ENCODE results near the gene ZNF174.

ZNF174 gene

DNA sequence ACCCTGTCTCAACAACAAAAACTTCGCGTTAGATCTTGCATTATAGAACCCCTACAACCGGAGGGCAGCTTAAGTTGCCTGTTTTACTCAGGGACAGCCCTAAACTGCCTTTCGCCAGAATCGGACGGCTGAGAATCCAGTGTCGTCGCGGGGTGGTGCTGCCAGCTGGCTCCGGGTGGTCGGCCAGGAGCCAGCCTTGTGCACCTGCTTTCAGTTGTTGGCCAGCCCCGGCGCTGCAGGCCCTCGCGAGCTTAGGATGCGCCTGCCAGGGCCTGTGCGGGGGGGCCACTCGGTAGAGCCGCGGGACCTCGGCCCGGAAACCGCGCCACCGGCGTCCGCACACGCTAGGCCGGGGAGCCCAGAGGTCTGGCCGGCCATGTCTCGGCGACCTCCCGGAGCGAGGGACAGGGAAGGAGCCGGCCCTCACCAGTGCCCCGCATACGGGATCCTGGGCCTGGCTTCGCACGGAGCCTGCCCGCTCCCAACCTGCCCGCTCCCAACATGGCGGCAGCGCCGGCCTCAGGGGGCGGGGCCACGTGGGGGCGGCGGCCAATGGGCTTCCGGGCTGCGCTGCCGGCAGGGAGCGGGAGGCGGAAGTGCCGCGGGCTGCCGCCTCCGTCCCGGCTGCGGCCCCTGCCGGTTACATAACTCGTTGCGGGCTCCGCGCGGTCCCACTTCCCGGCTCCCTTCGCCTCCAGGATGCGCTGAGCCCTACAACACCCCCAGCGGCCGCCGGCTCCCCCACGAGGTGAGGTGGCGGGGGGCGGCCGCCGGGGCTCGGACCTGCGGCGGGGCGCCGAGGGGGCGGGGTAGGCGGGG, 56.6 kb downstream of the ZNF174 start:
- H2BK120ac ChIP-seq (ENCODE audit: insufficient read depth, low read length, poor library complexity) = peak overlapping the region; percentile 84
- H2BK12ac ChIP-seq (ENCODE audit: low read length) = no peak overlapping the region
- H3K9me3 ChIP-seq (ENCODE audit: insufficient read depth, low read depth, low read length) = no peaks in the 10 kb centered on the region
- peaks cover 17% of the 10 kb centered on the region in 2 experiments for H3K4me1 ChIP-seq (ENCODE audit: control insufficient read depth in 1 of 2, insufficient read depth in 2 of 2, low read length in 2 of 2)
- peak overlapping the region; percentile 96 for H3K18ac ChIP-seq (ENCODE audit: low read length)
- no peak overlapping the region for H2AK5ac ChIP-seq (ENCODE audit: low read length)
- peak overlapping the region; percentile 90 for H2BK5ac ChIP-seq (ENCODE audit: low read depth, low read length, poor library complexity)
- peak overlapping the region; percentile 99 for H4K8ac ChIP-seq (ENCODE audit: low read depth, low read length)
- peaks cover 29% of the 10 kb centered on the region for H3K79me2 ChIP-seq (ENCODE audit: control insufficient read depth, insufficient read depth, low read length, poor library complexity)
- peak overlapping the region; percentile 93 for H4K12ac ChIP-seq (ENCODE audit: low read depth, low read length)
- peak overlapping the region; percentile 93 for H3K4ac ChIP-seq (ENCODE audit: low read depth, low read length)
- H3K14ac ChIP-seq (ENCODE audit: low read length) = peak overlapping the region; percentile 88
- H3K27ac ChIP-seq (ENCODE audit: low read depth, low read length) = peak overlapping the region; percentile 95
- H3K4me2 ChIP-seq (ENCODE audit: low read length) = peak overlapping the region; percentile 98
- DNase-seq = peak; percentile 92 to 95
- H3K27me3 ChIP-seq (ENCODE audit: insufficient read depth, low read length) = no peaks in the 10 kb centered on the region
- peaks cover 13% of the 10 kb centered on the region for H3K79me1 ChIP-seq (ENCODE audit: low read length)
- H3K23ac ChIP-seq (ENCODE audit: low read length) = no peak overlapping the region
- H4K91ac ChIP-seq (ENCODE audit: low read depth, low read length) = peak overlapping the region; percentile 99
- H3K4me3 ChIP-seq (ENCODE audit: low read depth, low read length) = peak overlapping the region; percentile 94
- H3K36me3 ChIP-seq (ENCODE audit: control insufficient read depth in 1 of 2, insufficient read depth in 2 of 2, low read length in 2 of 2) = no peaks in the 10 kb centered on the region
- H2AFZ ChIP-seq (ENCODE audit: insufficient read depth, low read length, poor library complexity) = peak overlapping the region; percentile 80
- WGBS (ENCODE audit: extremely low coverage, insufficient coverage, insufficient read length) = no CpG with 5 or more reads among the region's 83 CpGs
- peak overlapping the region; percentile 98 for H3K9ac ChIP-seq (ENCODE audit: low read length)

DNA sequence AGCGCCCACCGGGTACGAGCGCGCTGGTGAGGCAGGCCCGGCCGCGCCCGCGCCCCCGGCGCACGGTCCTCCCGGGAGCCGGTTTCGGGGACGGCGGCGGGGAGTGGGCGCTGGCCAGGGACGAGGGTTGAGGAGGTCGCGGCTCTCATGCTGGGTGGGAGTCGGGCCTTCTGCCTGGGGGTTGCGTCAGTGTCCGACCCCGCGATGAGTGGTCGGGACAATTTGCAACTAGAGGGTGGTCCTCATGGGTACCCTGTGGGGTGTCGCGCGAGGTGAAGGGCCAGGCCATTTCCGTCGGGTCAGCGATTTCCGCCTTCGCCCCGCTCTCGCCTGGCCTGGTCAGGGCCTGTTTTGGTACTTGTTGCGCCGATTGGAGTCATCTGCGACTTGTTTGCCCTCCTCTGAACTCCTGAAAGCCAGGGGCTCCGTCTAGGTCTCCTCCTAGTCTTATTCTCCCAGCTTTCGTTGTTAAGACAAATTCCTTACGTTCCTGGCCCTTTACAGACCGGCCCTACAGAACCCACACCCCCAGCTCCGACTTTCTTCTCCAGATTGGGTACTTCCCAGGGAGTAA, 57.4 kb downstream of the ZNF174 start:
- H3K9ac ChIP-seq (ENCODE audit: low read length) = peak overlapping the region; percentile 95
- H3K18ac ChIP-seq (ENCODE audit: low read length) = peak overlapping the region; percentile 99
- peaks cover 17% of the 10 kb centered on the region in 2 experiments for H3K4me1 ChIP-seq (ENCODE audit: control insufficient read depth in 1 of 2, insufficient read depth in 2 of 2, low read length in 2 of 2)
- peak overlapping the region; percentile 99 for H4K91ac ChIP-seq (ENCODE audit: low read depth, low read length)
- H3K23ac ChIP-seq (ENCODE audit: low read length) = peak overlapping the region; percentile 86
- H3K9me3 ChIP-seq (ENCODE audit: insufficient read depth, low read depth, low read length) = no peaks in the 10 kb centered on the region
- H3K14ac ChIP-seq (ENCODE audit: low read length) = peak overlapping the region; percentile 100
- H3K4me3 ChIP-seq (ENCODE audit: low read depth, low read length) = peak overlapping the region; percentile 94
- H3K79me1 ChIP-seq (ENCODE audit: low read length) = peaks cover 13% of the 10 kb centered on the region
- H4K12ac ChIP-seq (ENCODE audit: low read depth, low read length) = peak overlapping the region; percentile 98
- peak overlapping the region; percentile 98 for H2AFZ ChIP-seq (ENCODE audit: insufficient read depth, low read length, poor library complexity)
- DNase-seq = peak; percentile 40 to 76
- peak overlapping the region; percentile 87 for H2BK120ac ChIP-seq (ENCODE audit: insufficient read depth, low read length, poor library complexity)
- peak overlapping the region; percentile 22 for H2BK12ac ChIP-seq (ENCODE audit: low read length)
- peak overlapping the region; percentile 100 for H2AK5ac ChIP-seq (ENCODE audit: low read length)
- H4K8ac ChIP-seq (ENCODE audit: low read depth, low read length) = peak overlapping the region; percentile 98
- peaks cover 34% of the 10 kb centered on the region for H3K79me2 ChIP-seq (ENCODE audit: control insufficient read depth, insufficient read depth, low read length, poor library complexity)
- no CpG with 5 or more reads among the region's 47 CpGs for WGBS (ENCODE audit: extremely low coverage, insufficient coverage, insufficient read length)
- H3K36me3 ChIP-seq (ENCODE audit: control insufficient read depth in 1 of 2, insufficient read depth in 2 of 2, low read length in 2 of 2) = no peaks in the 10 kb centered on the region
- H3K27ac ChIP-seq (ENCODE audit: low read depth, low read length) = peak overlapping the region; percentile 95
- peak overlapping the region; percentile 88 for H2BK5ac ChIP-seq (ENCODE audit: low read depth, low read length, poor library complexity)
- H3K4me2 ChIP-seq (ENCODE audit: low read length) = peak overlapping the region; percentile 84
- H3K27me3 ChIP-seq (ENCODE audit: insufficient read depth, low read length) = no peaks in the 10 kb centered on the region
- peak overlapping the region; percentile 99 for H3K4ac ChIP-seq (ENCODE audit: low read depth, low read length)

DNA sequence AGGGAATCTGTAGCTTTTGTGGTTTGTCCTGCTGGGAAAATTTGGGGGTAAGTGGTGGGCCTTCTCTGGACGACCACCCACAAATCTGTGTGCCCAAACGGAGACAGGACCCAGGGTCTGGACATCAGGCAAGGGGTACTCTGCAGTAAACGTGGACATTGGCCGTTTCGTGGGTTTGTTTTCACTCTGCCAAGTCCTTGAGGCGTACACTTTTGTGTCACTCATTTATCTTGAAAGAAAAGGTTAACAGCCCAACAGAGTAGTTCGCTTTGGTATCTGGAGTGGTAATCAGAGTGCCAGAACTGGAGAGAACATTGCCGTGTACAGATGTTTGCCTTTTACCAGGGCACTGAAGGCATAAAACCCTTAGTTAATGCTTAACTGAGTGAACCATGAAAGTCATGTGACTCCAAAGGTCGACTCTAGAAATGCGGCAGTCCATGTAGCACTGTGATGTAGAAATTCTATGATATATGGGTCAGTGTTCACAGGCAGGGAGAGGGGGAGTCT, 57.9 kb downstream of the ZNF174 start:
- Histone ChIP-seq H3K9me3 (ENCODE audit: insufficient read depth, low read depth, low read length) (no peaks in the 10 kb centered on the region), H2BK120ac (ENCODE audit: insufficient read depth, low read length, poor library complexity) (peak overlapping the region; percentile 34), H3K14ac (ENCODE audit: low read length) (peak overlapping the region; percentile 100), H4K12ac (ENCODE audit: low read depth, low read length) (peak overlapping the region; percentile 98), H3K27me3 (ENCODE audit: insufficient read depth, low read length) (no peaks in the 10 kb centered on the region), H2BK12ac (ENCODE audit: low read length) (no peak overlapping the region), H2AFZ (ENCODE audit: insufficient read depth, low read length, poor library complexity) (peak overlapping the region; percentile 98), H3K4me2 (ENCODE audit: low read length) (peak overlapping the region; percentile 84), H3K4me1 (ENCODE audit: control insufficient read depth in 1 of 2, insufficient read depth in 2 of 2, low read length in 2 of 2) (peaks cover 15 to 16% of the 10 kb centered on the region in 2 experiments), H3K27ac (ENCODE audit: low read depth, low read length) (peak overlapping the region; percentile 95), H3K36me3 (ENCODE audit: control insufficient read depth in 1 of 2, insufficient read depth in 2 of 2, low read length in 2 of 2) (no peaks in the 10 kb centered on the region), H3K18ac (ENCODE audit: low read length) (peak overlapping the region; percentile 99), H2BK5ac (ENCODE audit: low read depth, low read length, poor library complexity) (peak overlapping the region; percentile 88), H2AK5ac (ENCODE audit: low read length) (peak overlapping the region; percentile 1), H3K23ac (ENCODE audit: low read length) (peak overlapping the region; percentile 22), H4K91ac (ENCODE audit: low read depth, low read length) (peak overlapping the region; percentile 99), H3K79me1 (ENCODE audit: low read length) (peaks cover 13% of the 10 kb centered on the region), H3K9ac (ENCODE audit: low read length) (peak overlapping the region; percentile 95), H3K4me3 (ENCODE audit: low read depth, low read length) (peak overlapping the region; percentile 94), H3K79me2 (ENCODE audit: control insufficient read depth, insufficient read depth, low read length, poor library complexity) (peaks cover 34% of the 10 kb centered on the region), H3K4ac (ENCODE audit: low read depth, low read length) (peak overlapping the region; percentile 99), H4K8ac (ENCODE audit: low read depth, low read length) (peak overlapping the region; percentile 98)
- no CpG with 5 or more reads among the region's 10 CpGs for WGBS (ENCODE audit: extremely low coverage, insufficient coverage, insufficient read length)
- peak; percentile 22 to 66 for DNase-seq

Data from trophoblast cell (in vitro differentiated cells and primary cell).